Muscle of leg (tissue), 11 donors: Measurements from ENCODE around the gene SLC10A7. TPM values are rescaled to one million over a fixed set of nuclear protein-coding genes. Genes with fewer than 3 reads are reported as not detected.

Source experiments
- DNase-seq: peaks from one replicate; pipeline ENCODE4 v3.0.0; 2013
- H3K27ac ChIP-seq: one replicate; pipeline ENCODE4 v1.5.1; 2013; ENCODE audit warnings: mild to moderate bottlenecking, low read length, control low read depth
- H3K27me3 ChIP-seq: one replicate; pipeline ENCODE4 v1.6.1; 2013; ENCODE audit warnings: low read length; ENCODE audit not compliant: control insufficient read depth, insufficient read depth
- H3K36me3 ChIP-seq: one replicate; pipeline ENCODE4 v1.6.1; 2013; ENCODE audit warnings: low read length; ENCODE audit not compliant: control insufficient read depth, insufficient read depth
- H3K4me1 ChIP-seq: one replicate; pipeline ENCODE4 v1.6.1; 2013; ENCODE audit warnings: low read length; ENCODE audit not compliant: control insufficient read depth, insufficient read depth
- H3K4me3 ChIP-seq: one replicate; pipeline ENCODE4 v1.5.1; 2013; ENCODE audit warnings: low read length, control low read depth
- H3K9me3 ChIP-seq: replicated peaks from 2 replicates; pipeline ENCODE4 v1.6.1; 2013; ENCODE audit warnings: low read depth, low read length; ENCODE audit not compliant: control insufficient read depth
- WGBS: methylation state at CpG from one replicate; pipeline ENCODE4 v1.1.5; 2013; ENCODE audit warnings: missing lambda C conversion rate; ENCODE audit not compliant: insufficient coverage; 5-methylcytosine and 5-hydroxymethylcytosine counted together
- polyA plus RNA-seq, 8 donors: library from polyadenylated mRNA; unstranded; fragments of 120-200 nt; gene quantifications; one replicate each; pipeline versions ENCODE4 v1.2.1 to v1.2.3, GENCODE V29; 2013; ENCODE audit warnings: inconsistent platforms in 1 of 8, low replicate concordance in 1 of 8; ENCODE audit not compliant: insufficient read length in 8 of 8, insufficient read depth in 1 of 8
- total RNA-seq: library from RNA; stranded (reverse); fragments of 120-200 nt; gene quantifications from one replicate; pipeline ENCODE4 v1.2.4, GENCODE V29; 2013

SLC10A7 gene
- total and polyA plus RNA-seq, 9 donors: 5.6 to 11.0 (median 7.5) TPM

- no peak for DNase-seq
- no peak overlapping the region for H3K27ac ChIP-seq
- peaks cover 3% of the 10 kb centered on the region for H3K36me3 ChIP-seq
- no CpG with 5 or more reads among the region's 3 CpGs for WGBS
- H3K4me3 ChIP-seq: no peak overlapping the region
- H3K27me3 ChIP-seq: no peaks in the 10 kb centered on the region
- H3K4me1 ChIP-seq: peaks cover 1% of the 10 kb centered on the region
- no peaks in the 10 kb centered on the region for H3K9me3 ChIP-seq
These were observed 265.9 kb downstream of the SLC10A7 start for GRCh38 chr4:146255874-146256273.

GRCh38 chr4:146255463-146255862 lies 266.3 kb downstream of the SLC10A7 start:
- no peak overlapping the region for H3K4me3 ChIP-seq
- H3K36me3 ChIP-seq: peaks cover 3% of the 10 kb centered on the region
- peak; percentile 44 for DNase-seq
- no peaks in the 10 kb centered on the region for H3K4me1 ChIP-seq
- WGBS: 57% methylated on average over 1 of the region's 1 CpG
- H3K27me3 ChIP-seq: no peaks in the 10 kb centered on the region
- H3K9me3 ChIP-seq: no peaks in the 10 kb centered on the region
- H3K27ac ChIP-seq: no peak overlapping the region

GRCh38 chr4:146252969-146253611 lies 268.6 kb downstream of the SLC10A7 start:
- Histone ChIP-seq H3K9me3 (no peaks in the 10 kb centered on the region), H3K27me3 (no peaks in the 10 kb centered on the region), H3K27ac (no peak overlapping the region), H3K4me3 (no peak overlapping the region), H3K36me3 (peaks cover 3% of the 10 kb centered on the region), H3K4me1 (no peaks in the 10 kb centered on the region)
- no peak for DNase-seq
- 94% methylated on average over 2 of the region's 5 CpGs for WGBS

- no peaks in the 10 kb centered on the region for H3K9me3 ChIP-seq
- H3K27me3 ChIP-seq: no peaks in the 10 kb centered on the region
- H3K27ac ChIP-seq: no peak overlapping the region
- peaks cover 27% of the 10 kb centered on the region for H3K4me1 ChIP-seq
- WGBS: 58% methylated on average over 2 of the region's 2 CpGs
- H3K4me3 ChIP-seq: no peak overlapping the region
- no peak for DNase-seq
- H3K36me3 ChIP-seq: no peaks in the 10 kb centered on the region
These were observed 274.4 kb downstream of the SLC10A7 start for GRCh38 chr4:146247356-146247755.

GRCh38 chr4:146246381-146246780 lies 275.4 kb downstream of the SLC10A7 start:
- Histone ChIP-seq H3K9me3 (no peaks in the 10 kb centered on the region), H3K4me1 (peaks cover 32% of the 10 kb centered on the region), H3K27me3 (no peaks in the 10 kb centered on the region), H3K36me3 (no peaks in the 10 kb centered on the region), H3K27ac (no peak overlapping the region), H3K4me3 (no peak overlapping the region)
- WGBS: 55% methylated on average over 5 of the region's 6 CpGs
- no peak for DNase-seq

GRCh38 chr4:146245850-146246249 lies 275.9 kb downstream of the SLC10A7 start:
- peak overlapping the region; percentile 52 for H3K27ac ChIP-seq
- H3K9me3 ChIP-seq: no peaks in the 10 kb centered on the region
- DNase-seq: peak; percentile 90
- WGBS: 34% methylated on average over 3 of the region's 4 CpGs
- no peaks in the 10 kb centered on the region for H3K36me3 ChIP-seq
- H3K4me1 ChIP-seq: peaks cover 34% of the 10 kb centered on the region
- H3K4me3 ChIP-seq: no peak overlapping the region
- H3K27me3 ChIP-seq: no peaks in the 10 kb centered on the region

GRCh38 chr4:146245246-146245645 lies 276.5 kb downstream of the SLC10A7 start:
- H3K4me1 ChIP-seq: peaks cover 34% of the 10 kb centered on the region

GRCh38 chr4:146244496-146244895 lies 277.2 kb downstream of the SLC10A7 start:
- no peaks in the 10 kb centered on the region for H3K27me3 ChIP-seq
- no peak overlapping the region for H3K4me3 ChIP-seq
- peaks cover 34% of the 10 kb centered on the region for H3K4me1 ChIP-seq
- H3K27ac ChIP-seq: no peak overlapping the region
- WGBS: 82% methylated on average over 7 of the region's 9 CpGs
- no peaks in the 10 kb centered on the region for H3K9me3 ChIP-seq
- H3K36me3 ChIP-seq: no peaks in the 10 kb centered on the region
- DNase-seq: no peak

More at GRCh38 chr4:146245246-146245645, 276.5 kb downstream of the SLC10A7 start:
- 74% methylated on average over 2 of the region's 3 CpGs for WGBS
- DNase-seq: peak; percentile 30
- Histone ChIP-seq H3K27ac (peak overlapping the region; percentile 60), H3K9me3 (no peaks in the 10 kb centered on the region), H3K27me3 (no peaks in the 10 kb centered on the region), H3K36me3 (no peaks in the 10 kb centered on the region), H3K4me3 (no peak overlapping the region)

- no peaks in the 10 kb centered on the region for H3K36me3 ChIP-seq
- peaks cover 34% of the 10 kb centered on the region for H3K4me1 ChIP-seq
- H3K9me3 ChIP-seq: no peaks in the 10 kb centered on the region
- no peak overlapping the region for H3K4me3 ChIP-seq
- no peaks in the 10 kb centered on the region for H3K27me3 ChIP-seq
- 73% methylated on average over 14 of the region's 17 CpGs for WGBS
- no peak overlapping the region for H3K27ac ChIP-seq
- DNase-seq: no peak
These were observed 277.9 kb downstream of the SLC10A7 start for GRCh38 chr4:146243883-146244277.

- H3K27me3 ChIP-seq: no peaks in the 10 kb centered on the region
- peaks cover 34% of the 10 kb centered on the region for H3K4me1 ChIP-seq
- peak overlapping the region; percentile 97 for H3K27ac ChIP-seq
- peak; percentile 47 for DNase-seq
- 67% methylated on average over 17 of the region's 24 CpGs for WGBS
- no peak overlapping the region for H3K4me3 ChIP-seq
- no peaks in the 10 kb centered on the region for H3K36me3 ChIP-seq
- no peaks in the 10 kb centered on the region for H3K9me3 ChIP-seq
These were observed 278.4 kb downstream of the SLC10A7 start for GRCh38 chr4:146243141-146243882.
